ENCODE results near the gene CALR.

- TF ChIP-seq CTCF (IDR thresholded peaks at IDR 0.05; ENCODE audit: insufficient read depth, low read length, poor library complexity, severe bottlenecking) (no peak), EZH2phosphoT487 (conservative IDR thresholded peaks at IDR 0.05; ENCODE audit: low read length) (no peak)
Observed at GRCh38 chr19:12975221-12975741, 36.9 kb downstream of the CALR start.
